ENCODE data around the gene HIPK2.

HIPK2 gene

GRCh38 chr7:139732471-139733167 lies 45.2 kb downstream of the HIPK2 start:
- DNase-seq: no peak

- no peak for DNase-seq
Observed at GRCh38 chr7:139731802-139732470, 45.9 kb downstream of the HIPK2 start.

GRCh38 chr7:139730746-139731612 lies 46.8 kb downstream of the HIPK2 start:
- peak in 1 of 2 experiments; percentile 11 for DNase-seq

GRCh38 chr7:139728203-139728602 lies 49.6 kb downstream of the HIPK2 start:
- DNase-seq: no peak

GRCh38 chr7:139727151-139727705 lies 50.6 kb downstream of the HIPK2 start:
- DNase-seq: no peak

GRCh38 chr7:139726485-139726869 lies 51.3 kb downstream of the HIPK2 start:
- no peak for DNase-seq

GRCh38 chr7:139725858-139726484 lies 51.8 kb downstream of the HIPK2 start:
- DNase-seq: no peak

GRCh38 chr7:139725077-139725476 lies 52.7 kb downstream of the HIPK2 start:
- no peak for DNase-seq

GRCh38 chr7:139722604-139723003 lies 55.2 kb downstream of the HIPK2 start:
- DNase-seq: no peak

GRCh38 chr7:139721821-139722220 lies 56.0 kb downstream of the HIPK2 start:
- no peak for DNase-seq

GRCh38 chr7:139721417-139721816 lies 56.4 kb downstream of the HIPK2 start:
- DNase-seq: no peak

GRCh38 chr7:139720705-139721231 lies 57.0 kb downstream of the HIPK2 start:
- no peak for DNase-seq

GRCh38 chr7:139720186-139720585 lies 57.6 kb downstream of the HIPK2 start:
- no peak for DNase-seq

GRCh38 chr7:139718859-139719258 lies 58.9 kb downstream of the HIPK2 start:
- DNase-seq: no peak

- no peak for DNase-seq
Observed at GRCh38 chr7:139718141-139718540, 59.7 kb downstream of the HIPK2 start.

- no peak for DNase-seq
Observed at GRCh38 chr7:139716156-139716942, 61.4 kb downstream of the HIPK2 start.

- DNase-seq: no peak
Observed at GRCh38 chr7:139715194-139715815, 62.5 kb downstream of the HIPK2 start.

- DNase-seq: no peak
Observed at GRCh38 chr7:139714163-139714901, 63.5 kb downstream of the HIPK2 start.

- no peak for DNase-seq
Observed at GRCh38 chr7:139713526-139714162, 64.2 kb downstream of the HIPK2 start.

GRCh38 chr7:139713061-139713460 lies 64.7 kb downstream of the HIPK2 start:
- no peak for DNase-seq

All from activated CD4-positive, alpha-beta T cell treated with anti-CD3 and anti-CD28 coated beads, Interleukin-2, amount 50 U/mL, for 4 hours (primary cell).